Mesothelial cell of epicardium (in vitro differentiated cells): ENCODE results near the gene CTNNA2. TPM values are rescaled to one million over a fixed set of nuclear protein-coding genes. Genes with fewer than 3 reads are reported as not detected.
A peak's percentile ranks its signal among the peaks of the same experiment; 100 is the strongest.

Source experiments
- DNase-seq, 2 experiments: peaks; one replicate each; pipeline ENCODE4 v3.0.0; 2021; ENCODE audit warnings: low spot score in 2 of 2; ENCODE audit not compliant: unreplicated experiment in 2 of 2
- H3K27ac Mint-ChIP-seq: 2 replicates; pipeline ENCODE4 v1.8.0; 2021; ENCODE audit warnings: mixed read lengths
- H3K27me3 Mint-ChIP-seq: 2 replicates; pipeline ENCODE4 v1.8.0; 2021; ENCODE audit warnings: low read depth, mixed read lengths
- H3K36me3 Mint-ChIP-seq: 2 replicates; pipeline ENCODE4 v1.8.0; 2021; ENCODE audit warnings: mixed read lengths
- H3K4me1 Mint-ChIP-seq: 2 replicates; pipeline ENCODE4 v1.8.0; 2021; ENCODE audit warnings: mixed read lengths
- H3K4me3 Mint-ChIP-seq: 2 replicates; pipeline ENCODE4 v1.8.0; 2021; ENCODE audit warnings: mild to moderate bottlenecking, moderate library complexity, mixed read lengths
- H3K9me3 Mint-ChIP-seq: 2 replicates; pipeline ENCODE4 v1.8.0; 2021; ENCODE audit warnings: mixed read lengths
- CTCF ChIP-seq: fragments of 200-600 bp; sonication (generic); IDR thresholded peaks from one replicate; pipeline ENCODE4 v1.5.0; 2021; ENCODE audit warnings: antibody characterized with exemption; ENCODE audit not compliant: unreplicated experiment
- total RNA-seq: library from RNA; stranded (reverse); gene quantifications from 3 replicates; pipeline ENCODE4 v1.2.1, GENCODE V29; 2021

CTNNA2 gene
- total RNA-seq, 1 donor from 2014 or later, result 4.9 TPM

GRCh38 chr2:80068038-80068731 lies 555.3 kb downstream of the CTNNA2 start:
- Mint-ChIP-seq H3K27me3 (peaks cover 17% of the 10 kb centered on the region), H3K4me3 (no peak overlapping the region), H3K36me3 (no peaks in the 10 kb centered on the region), H3K27ac (peak overlapping the region; percentile 15), H3K9me3 (peaks cover 10% of the 10 kb centered on the region), H3K4me1 (peaks cover 22% of the 10 kb centered on the region)
- TF ChIP-seq CTCF, result no peak
- DNase-seq, result no peak

GRCh38 chr2:80070587-80070986 lies 557.7 kb downstream of the CTNNA2 start:
- Mint-ChIP-seq H3K27ac (no peak overlapping the region), H3K4me3 (no peak overlapping the region), H3K27me3 (peaks cover 17% of the 10 kb centered on the region), H3K36me3 (no peaks in the 10 kb centered on the region), H3K9me3 (peaks cover 10% of the 10 kb centered on the region), H3K4me1 (peaks cover 29% of the 10 kb centered on the region)
- no peak for TF ChIP-seq CTCF
- DNase-seq, result no peak

DNA sequence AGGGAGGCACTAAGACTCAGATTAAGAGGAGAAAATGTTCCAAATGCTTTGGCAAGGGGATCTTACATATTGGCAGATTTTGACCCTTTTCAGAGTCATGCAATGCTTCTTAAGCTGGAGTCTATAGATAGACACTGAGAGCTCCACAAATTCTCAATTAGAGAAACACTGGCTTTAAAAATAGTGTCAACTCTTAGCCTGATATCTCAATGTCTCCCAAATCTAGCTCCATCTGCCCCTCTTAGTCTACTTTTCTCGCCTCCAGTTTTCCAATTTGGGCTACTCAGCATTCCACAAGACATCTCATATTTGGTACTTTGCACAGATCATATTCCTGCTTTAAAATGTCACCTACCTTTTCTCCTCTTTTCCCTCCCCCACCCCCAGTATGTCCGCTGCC lies 559.1 kb downstream of the CTNNA2 start:
- H3K27me3 Mint-ChIP-seq, result peaks cover 14% of the 10 kb centered on the region
- no peak for DNase-seq
- no peak overlapping the region for H3K4me3 Mint-ChIP-seq
- peaks cover 7% of the 10 kb centered on the region for H3K9me3 Mint-ChIP-seq
- no peak overlapping the region for H3K27ac Mint-ChIP-seq
- H3K4me1 Mint-ChIP-seq, result peaks cover 29% of the 10 kb centered on the region
- no peaks in the 10 kb centered on the region for H3K36me3 Mint-ChIP-seq
- no peak for TF ChIP-seq CTCF

GRCh38 chr2:80073134-80073561 lies 560.3 kb downstream of the CTNNA2 start:
- H3K9me3 Mint-ChIP-seq, result peaks cover 3% of the 10 kb centered on the region
- H3K4me3 Mint-ChIP-seq, result no peak overlapping the region
- H3K27ac Mint-ChIP-seq, result no peak overlapping the region
- peak in 1 of 2 experiments; percentile 42 for DNase-seq
- H3K4me1 Mint-ChIP-seq, result peaks cover 29% of the 10 kb centered on the region
- H3K36me3 Mint-ChIP-seq, result no peaks in the 10 kb centered on the region
- TF ChIP-seq CTCF, result peak; percentile 65
- H3K27me3 Mint-ChIP-seq, result peaks cover 14% of the 10 kb centered on the region

- H3K4me1 Mint-ChIP-seq, result peaks cover 23% of the 10 kb centered on the region
- no peak overlapping the region for H3K4me3 Mint-ChIP-seq
- DNase-seq, result no peak
- no peaks in the 10 kb centered on the region for H3K36me3 Mint-ChIP-seq
- H3K27me3 Mint-ChIP-seq, result peaks cover 14% of the 10 kb centered on the region
- H3K9me3 Mint-ChIP-seq, result peaks cover 3% of the 10 kb centered on the region
- TF ChIP-seq CTCF, result no peak
- H3K27ac Mint-ChIP-seq, result peak overlapping the region; percentile 31
Measured at GRCh38 chr2:80074321-80075070, 561.6 kb downstream of the CTNNA2 start.
